Activated T-cell treated with anti-CD3 and anti-CD28 coated beads, Interleukin-2, amount 50 U/mL, for 4 hours (primary cell): ENCODE data around the gene RAB11A. TPM values are rescaled to one million over a fixed set of nuclear protein-coding genes. Genes with fewer than 3 reads are reported as not detected.

Source experiments
- ATAC-seq, 2 donors: fragments of 200-7000 bp; cut with Tn5 transposase; one replicate each; pipeline ENCODE4 v1.10.0; 2021
- DNase-seq: peaks from one replicate; pipeline ENCODE4 v3.0.0-alpha.2; 2020
- H3K27me3 Mint-ChIP-seq: one replicate; pipeline ENCODE4 v1.8.0; 2021; ENCODE audit warnings: low read depth, mixed read lengths
- H3K36me3 Mint-ChIP-seq: one replicate; pipeline ENCODE4 v1.8.0; 2022; ENCODE audit warnings: mixed read lengths; ENCODE audit not compliant: insufficient read depth
- H3K4me1 Mint-ChIP-seq: one replicate; pipeline ENCODE4 v1.8.0; 2021; ENCODE audit warnings: low read depth, mixed read lengths
- H3K4me3 Mint-ChIP-seq: one replicate; pipeline ENCODE4 v1.8.0; 2021; ENCODE audit warnings: mild to moderate bottlenecking, moderate library complexity, mixed read lengths
- H3K9me3 Mint-ChIP-seq: one replicate; pipeline ENCODE4 v1.8.0; 2021; ENCODE audit warnings: mixed read lengths
- total RNA-seq, 3 donors: library from RNA; stranded (reverse); gene quantifications; one replicate each; pipeline ENCODE4 v1.2.1, GENCODE V29; 2021

RAB11A gene
- total RNA-seq, 3 donors from 2014 or later = 127 to 139 (median 136) TPM

- Mint-ChIP-seq H3K36me3 (no peaks in the 10 kb centered on the region), H3K27me3 (no peaks in the 10 kb centered on the region), H3K4me1 (peaks cover 7% of the 10 kb centered on the region), H3K4me3 (no peak overlapping the region), H3K9me3 (no peaks in the 10 kb centered on the region)
- DNase-seq = no peak
- ATAC-seq = no peak
Observed at GRCh38 chr15:65939901-65940617, 70.8 kb downstream of the RAB11A start.

- H3K4me1 Mint-ChIP-seq = peaks cover 7% of the 10 kb centered on the region
- ATAC-seq = no peak
- DNase-seq = no peak
- no peaks in the 10 kb centered on the region for H3K36me3 Mint-ChIP-seq
- H3K27me3 Mint-ChIP-seq = no peaks in the 10 kb centered on the region
- no peak overlapping the region for H3K4me3 Mint-ChIP-seq
- no peaks in the 10 kb centered on the region for H3K9me3 Mint-ChIP-seq
Observed at GRCh38 chr15:65940618-65940909, 71.3 kb downstream of the RAB11A start.

Other genes starting within 250 kb of the RAB11A start
- 1 to 10 TPM; 3.2 to 3.4 (median 3.3) TPM for gene SLC24A1, start 247.6 kb upstream of the RAB11A start, total RNA-seq
- gene DENND4A, start 77.2 kb upstream of the RAB11A start, total RNA-seq = 10 to 100 TPM; 24.2 to 26.0 (median 25.0) TPM